HG02588 (cell line): ENCODE results near the gene KCNT1.

ENCODE experiments used
- ATAC-seq: cut with Tn5 transposase; IDR thresholded peaks from one replicate; pipeline ENCODE4 v1.9.1; 2021; ENCODE audit warnings: mild to moderate bottlenecking, moderate library complexity; ENCODE audit not compliant: unreplicated experiment

Gene KCNT1

GRCh38 chr9:135840539-135840938, 138.6 kb downstream of the KCNT1 start:
- no peak for ATAC-seq
